Measurements from ENCODE around the gene MT2A.
A peak's percentile ranks its signal among the peaks of the same experiment; 100 is the strongest.
"Not testable (repeated sequence)": the region's sequence is repeated elsewhere in the genome, so short reads cannot be mapped to it uniquely, and the experiment has no call there.

Gene MT2A

DNA sequence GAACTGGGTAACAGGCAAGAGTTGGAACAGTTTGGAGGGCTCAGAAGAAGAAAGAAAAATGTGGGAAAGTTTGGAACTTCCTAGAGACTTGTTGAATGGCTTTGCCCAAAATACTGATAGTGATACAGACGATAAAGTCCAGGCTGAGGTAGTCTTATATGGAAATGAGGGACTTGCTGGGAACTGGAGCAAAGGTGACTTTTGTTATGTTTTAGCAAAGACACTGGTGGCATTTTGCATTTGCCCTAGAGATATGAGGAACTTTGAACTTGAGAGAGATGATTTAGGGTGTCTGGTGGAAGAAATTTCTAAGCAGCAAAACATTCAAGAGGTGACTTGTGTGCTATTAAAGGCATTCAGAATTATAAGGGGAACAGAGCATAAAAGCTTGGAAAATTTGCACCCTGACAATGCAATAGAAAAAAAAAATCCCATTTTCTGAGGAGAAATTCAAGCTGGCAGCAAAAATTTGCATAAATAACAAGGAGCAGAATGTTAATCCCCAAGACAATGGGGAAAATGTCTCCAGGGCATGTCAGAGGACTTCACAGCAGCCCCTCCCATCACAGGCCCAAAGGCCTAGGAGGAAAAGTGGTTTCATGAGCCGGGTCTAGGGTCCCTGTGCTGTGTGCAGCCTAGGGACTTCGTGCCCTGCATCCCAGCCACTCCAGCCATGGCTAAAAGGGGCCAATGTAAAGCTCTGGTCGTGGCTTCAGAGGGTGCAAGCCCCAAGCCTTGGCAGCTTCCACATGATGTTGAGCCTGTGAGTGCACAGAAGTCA, 13.5 kb downstream of the MT2A start:
- DNase-seq (ENCODE audit: low spot score): not testable (repeated sequence)

DNA sequence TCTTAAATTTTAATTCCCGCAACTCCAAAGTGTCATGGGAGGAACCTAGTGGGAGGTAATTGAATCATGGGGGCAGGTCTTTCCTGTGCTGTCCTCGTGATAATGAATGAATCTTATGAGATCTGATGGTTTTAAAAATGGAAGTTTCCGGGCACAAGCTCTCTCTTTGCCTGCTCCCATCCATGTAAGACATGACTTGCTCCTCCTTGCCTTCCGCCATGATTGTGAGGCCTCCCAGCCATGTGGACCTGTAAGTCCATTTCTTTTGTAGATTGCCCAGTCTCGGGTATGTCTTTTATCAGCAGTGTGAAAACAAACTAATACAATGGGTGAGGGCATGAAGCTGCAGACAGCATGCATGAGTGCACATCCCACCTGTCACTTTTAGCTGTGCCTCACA, 14.8 kb downstream of the MT2A start:
- DNase-seq (ENCODE audit: low spot score): not testable (repeated sequence)

DNA sequence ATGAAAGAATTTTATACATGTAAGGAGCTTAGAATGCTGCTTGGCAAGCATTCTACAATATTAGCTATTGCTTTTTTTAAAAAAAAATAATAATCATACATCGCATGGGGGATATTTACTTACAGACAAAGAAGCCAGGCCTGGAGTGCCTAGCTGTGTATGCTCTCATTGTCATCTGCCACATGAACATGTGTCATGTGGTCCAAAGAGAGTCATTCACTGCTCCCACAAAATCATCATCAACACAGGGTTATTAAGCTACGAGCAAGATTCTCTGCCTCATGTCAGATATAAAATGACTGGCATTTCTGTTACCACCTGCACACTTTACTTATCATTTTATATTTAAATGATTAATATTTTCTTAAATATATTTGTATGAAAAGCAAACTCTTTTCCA, 15.3 kb downstream of the MT2A start:
- DNase-seq (ENCODE audit: low spot score): no peak

DNA sequence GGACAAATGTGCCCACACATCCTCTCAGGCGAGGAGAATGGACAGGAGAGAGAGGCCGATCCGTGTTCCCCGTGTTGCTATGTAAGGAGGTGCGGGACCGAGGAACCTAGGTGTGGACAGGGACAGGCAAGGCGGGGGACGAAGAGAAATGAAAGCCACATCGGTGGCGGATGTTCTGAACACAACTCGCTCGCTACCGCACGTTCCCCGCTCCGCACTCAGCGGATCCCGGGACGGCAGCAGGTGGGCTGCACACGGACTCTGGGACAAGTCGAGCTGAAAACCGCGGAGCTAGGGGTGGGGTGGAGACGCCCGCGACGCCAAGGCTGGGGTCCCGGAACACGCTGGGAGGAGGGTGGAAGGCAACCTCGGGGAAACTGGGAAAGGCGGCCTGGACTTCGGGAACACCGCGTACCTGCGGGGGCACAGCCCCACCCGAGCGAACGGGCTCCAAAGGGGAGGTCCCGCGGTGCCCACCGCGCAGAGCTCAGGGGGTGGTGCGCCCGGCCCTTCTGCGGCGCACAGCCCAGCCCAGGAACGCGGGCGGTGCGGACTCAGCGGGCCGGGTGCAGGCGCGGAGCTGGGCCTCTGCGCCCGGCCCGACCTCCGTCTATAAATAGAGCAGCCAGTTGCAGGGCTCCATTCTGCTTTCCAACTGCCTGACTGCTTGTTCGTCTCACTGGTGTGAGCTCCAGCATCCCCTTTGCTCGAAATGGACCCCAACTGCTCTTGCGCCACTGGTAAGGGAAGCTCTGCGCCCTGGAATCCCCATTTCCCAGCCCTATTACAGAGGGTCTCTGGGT, 17.0 kb downstream of the MT2A start, which contains the start of gene MT1E:
Gene MT1E (plus strand): TSS at position 642 of the 803 bp plus-strand sequence. CDS start 71 bp downstream, at position 713.
- peak; percentile 55 for DNase-seq (ENCODE audit: low spot score)

DNA sequence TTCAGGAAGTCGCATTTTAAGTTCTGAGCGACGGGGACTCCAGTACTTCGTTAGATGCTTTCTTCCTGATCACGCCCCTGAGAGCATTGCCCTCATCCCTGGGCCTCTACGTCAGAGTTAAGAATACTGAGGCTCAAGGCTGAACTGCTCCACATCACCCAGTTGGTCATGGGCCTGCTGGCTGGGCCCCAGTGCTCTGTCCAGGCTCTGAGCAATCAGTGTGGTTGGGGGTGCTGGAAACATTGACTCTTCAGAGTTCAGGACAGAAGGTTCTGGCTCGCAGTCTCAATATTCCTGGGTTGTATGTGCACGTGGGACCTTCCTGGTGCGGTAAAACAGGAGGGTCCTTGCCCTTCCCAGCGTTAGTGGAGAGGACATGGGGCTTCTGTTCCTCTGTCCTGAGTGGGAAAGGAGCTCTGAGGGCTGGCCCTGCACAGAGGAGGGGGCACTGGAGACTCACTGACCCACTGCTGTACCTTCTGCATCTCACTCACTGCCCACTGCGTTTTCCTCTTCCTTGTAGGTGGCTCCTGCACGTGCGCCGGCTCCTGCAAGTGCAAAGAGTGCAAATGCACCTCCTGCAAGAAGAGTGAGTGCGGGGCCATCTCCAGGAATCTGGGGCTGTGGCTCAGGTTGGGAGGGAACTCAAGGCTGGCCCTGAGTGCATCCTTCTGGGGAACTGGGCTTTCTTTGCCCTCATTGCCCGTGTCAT, 17.7 kb downstream of the MT2A start:
- DNase-seq (ENCODE audit: low spot score): no peak

DNA sequence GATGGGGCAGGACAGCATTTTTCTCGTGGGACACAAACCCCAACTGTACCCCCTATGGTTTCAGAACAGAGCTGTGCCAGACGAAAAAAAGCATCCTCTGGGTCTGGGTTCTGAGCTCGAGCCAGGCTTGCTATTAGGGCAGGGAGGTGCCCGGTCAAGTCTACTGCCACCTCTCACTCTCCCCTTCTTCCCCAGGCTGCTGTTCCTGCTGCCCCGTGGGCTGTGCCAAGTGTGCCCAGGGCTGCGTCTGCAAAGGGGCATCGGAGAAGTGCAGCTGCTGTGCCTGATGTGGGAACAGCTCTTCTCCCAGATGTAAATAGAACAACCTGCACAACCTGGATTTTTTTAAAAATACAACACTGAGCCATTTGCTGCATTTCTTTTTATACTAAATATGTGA, 18.3 kb downstream of the MT2A start:
- DNase-seq (ENCODE audit: low spot score): no peak

DNA sequence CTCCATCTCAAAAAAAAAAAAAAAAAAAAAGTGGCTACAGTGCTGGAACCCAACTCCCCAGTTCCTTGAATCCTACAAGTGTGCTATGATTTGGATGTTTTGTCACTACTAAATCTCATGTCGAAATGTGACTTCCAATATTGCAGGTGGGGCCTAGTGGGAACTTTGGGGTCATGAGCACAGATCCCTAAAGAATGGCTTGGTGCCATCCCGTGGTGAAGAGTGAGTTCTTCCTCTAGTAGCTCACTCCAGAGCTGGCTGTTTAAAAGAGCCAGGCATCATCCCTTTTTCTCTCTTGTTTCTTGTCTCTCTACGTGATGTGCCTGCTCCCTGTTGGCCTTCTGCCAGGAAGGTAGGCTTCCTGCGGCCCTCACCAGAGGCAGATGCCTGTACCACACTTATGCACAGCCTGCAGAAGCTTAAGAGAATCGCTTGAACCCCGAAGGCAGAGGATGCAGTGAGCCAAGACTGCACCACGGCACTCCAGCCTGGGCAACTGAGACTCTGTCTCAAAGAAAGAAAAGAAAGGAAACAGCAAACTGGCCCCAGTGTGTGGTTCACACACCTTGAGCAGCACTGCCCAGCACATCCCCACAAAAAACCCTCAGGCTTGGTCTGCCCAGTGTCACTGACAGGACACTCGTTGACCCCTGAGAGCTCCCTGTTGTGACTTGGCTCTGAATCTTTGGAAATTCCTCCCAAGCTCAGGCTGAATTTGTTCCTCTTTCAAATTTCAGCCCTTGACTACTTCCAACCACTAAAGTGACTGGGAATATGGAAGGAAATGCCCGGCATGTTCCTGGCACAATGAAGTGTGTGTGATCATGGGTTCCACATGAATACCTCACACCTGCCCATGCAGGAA, 20.3 kb downstream of the MT2A start:
- DNase-seq (ENCODE audit: low spot score): no peak

DNA sequence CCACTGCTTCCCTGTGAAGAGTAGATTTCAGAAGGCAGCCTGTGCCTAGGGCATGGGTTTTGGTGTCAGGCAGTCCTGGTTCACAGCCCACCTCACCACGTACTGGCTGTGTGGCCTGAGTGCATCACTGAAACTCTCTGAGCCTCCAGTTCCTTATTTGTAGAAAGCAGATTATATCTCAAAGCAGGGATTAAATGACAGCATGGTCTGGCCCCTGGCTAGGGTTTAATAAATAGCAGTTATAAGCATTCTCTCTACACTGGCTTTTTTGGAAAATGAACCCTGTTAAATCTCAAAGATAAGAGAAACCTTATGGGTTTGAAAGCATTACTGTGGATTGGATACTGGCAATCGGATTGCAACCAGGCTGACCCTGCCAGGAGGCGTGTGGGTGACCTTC, 21.1 kb downstream of the MT2A start:
- no peak for DNase-seq (ENCODE audit: low spot score)

DNA sequence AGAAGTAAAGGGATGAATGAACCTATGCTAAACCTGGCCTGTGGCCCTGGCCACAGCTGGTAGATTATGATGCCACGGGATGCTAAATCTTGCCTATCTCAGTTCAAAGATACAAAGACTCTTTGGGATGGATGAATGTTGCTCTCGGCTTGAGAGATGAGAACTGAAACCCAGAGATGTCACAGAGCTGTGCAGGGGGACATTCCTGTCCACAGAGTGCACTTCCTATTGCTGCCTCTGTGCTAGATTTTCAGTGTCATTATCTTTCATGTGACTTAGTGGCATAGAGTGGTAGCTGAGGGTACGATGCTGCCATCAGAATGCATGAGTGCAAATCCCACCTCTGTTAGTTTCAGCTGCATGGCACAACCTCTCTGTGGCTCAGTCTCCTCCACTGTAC, 21.8 kb downstream of the MT2A start:
- no peak for DNase-seq (ENCODE audit: low spot score)

DNA sequence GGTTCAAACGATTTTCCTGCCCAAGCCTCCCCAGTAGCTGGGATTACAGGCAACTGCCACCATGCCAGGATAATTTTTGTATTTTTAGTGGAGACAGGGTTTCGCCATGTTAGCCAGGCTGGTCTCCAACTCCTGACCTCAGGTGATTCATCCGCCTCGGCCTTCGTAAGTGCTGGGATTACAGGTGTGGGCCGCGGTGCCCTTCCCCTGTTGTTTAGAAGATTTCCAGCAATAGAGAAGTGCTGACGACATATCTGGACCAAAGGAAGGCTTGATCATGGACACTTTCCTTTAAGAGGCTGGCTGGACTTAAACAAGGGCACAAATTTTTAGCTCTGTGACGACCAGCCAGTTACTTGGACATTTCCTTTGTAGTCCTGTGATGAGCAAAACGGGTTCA, 22.8 kb downstream of the MT2A start:
- DNase-seq (ENCODE audit: low spot score): no peak

DNA sequence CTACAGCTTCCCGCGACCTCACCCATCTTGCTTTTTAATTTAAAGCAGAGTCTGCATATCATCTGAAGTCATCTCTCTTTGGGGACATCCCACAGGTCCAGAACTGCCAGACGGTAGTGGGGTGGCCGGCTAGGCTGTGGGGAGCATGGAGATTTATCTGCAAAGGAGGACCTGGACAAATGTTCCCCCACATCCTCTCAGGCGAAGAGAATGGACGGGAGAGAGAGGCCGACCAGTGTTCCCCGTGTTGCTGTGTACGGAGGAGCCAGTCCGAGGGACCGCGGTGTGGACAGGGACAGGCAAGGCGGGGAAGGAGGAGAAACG, 23.4 kb downstream of the MT2A start:
- DNase-seq (ENCODE audit: low spot score): no peak

DNA sequence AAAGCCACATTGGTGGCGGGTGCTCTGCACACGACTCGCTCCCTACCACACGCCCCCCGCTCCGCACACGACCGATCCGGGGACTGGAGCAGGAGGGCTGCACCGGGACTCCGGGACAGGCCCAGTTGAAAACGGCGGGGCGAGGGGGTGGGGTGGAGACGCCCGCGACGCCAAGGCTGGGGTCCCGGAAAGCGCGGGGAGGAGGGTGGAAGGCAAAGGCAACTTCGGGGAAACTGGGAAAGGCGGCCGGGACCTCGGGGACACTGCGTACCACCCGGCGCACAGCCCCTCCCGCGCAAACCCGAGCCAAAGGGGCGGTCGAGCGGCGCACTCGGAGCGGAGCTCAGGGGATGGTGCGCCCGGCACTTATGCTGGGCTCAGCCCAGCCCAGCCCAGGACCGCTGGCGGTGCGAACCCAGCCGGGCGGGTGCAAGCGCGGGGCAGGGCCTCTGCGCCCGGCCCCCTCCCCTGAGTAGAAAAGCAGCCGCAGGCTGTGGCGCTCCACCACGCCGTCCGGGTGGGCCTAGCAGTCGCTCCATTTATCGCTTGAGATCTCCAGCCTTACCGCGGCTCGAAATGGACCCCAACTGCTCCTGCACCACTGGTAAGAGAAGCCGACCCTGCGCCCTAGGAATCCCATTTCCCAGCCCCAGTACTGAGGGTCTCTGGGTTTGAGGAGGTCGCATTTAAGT, 23.9 kb downstream of the MT2A start, which contains the start of gene MT1M:
Gene MT1M (plus strand): TSS at position 504 of the 692 bp plus-strand sequence. CDS start 73 bp downstream, at position 577.
- no peak for DNase-seq (ENCODE audit: low spot score)

DNA sequence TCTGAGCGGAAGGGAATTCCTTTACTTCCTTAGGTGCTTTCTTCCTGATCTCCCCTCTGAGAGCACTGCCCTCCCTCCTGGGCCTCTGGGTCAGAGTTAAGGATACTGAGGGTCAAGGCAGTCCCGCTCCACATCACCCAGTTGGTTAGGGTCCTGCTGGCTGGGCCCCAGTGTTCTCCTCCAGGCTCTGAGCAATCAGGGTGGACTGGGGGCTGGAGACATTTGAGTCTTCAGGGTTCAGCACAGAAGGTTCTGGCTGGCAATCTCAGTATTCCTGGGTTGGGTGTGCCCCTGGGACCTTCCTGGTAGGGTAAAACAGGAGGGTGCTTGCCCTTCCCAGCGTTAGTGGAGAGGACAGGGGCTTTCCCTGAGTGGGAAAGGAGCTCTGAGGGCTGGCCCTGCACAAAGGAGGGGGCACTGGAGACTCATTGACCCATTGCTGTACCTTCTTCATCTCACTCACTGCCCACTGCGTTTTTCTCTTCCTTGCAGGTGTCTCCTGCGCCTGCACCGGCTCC, 24.5 kb downstream of the MT2A start:
- DNase-seq (ENCODE audit: low spot score): no peak

DNA sequence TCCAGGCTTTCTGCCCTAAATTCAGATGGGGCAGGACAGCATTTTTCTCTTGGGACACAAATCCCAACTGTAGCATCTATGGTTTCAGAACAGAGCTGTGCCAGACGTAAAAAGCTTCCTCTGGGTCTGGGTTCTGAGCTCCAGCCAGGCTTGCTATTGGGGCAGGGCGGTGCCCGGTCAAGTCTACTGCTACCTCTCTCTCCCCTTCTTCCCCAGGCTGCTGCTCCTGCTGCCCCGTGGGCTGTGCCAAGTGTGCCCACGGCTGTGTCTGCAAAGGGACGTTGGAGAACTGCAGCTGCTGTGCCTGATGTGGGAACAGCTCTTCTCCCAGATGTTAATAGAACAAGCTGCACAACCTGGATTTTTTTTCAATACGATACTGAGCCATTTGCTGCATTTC, 25.2 kb downstream of the MT2A start:
- no peak for DNase-seq (ENCODE audit: low spot score)

DNA sequence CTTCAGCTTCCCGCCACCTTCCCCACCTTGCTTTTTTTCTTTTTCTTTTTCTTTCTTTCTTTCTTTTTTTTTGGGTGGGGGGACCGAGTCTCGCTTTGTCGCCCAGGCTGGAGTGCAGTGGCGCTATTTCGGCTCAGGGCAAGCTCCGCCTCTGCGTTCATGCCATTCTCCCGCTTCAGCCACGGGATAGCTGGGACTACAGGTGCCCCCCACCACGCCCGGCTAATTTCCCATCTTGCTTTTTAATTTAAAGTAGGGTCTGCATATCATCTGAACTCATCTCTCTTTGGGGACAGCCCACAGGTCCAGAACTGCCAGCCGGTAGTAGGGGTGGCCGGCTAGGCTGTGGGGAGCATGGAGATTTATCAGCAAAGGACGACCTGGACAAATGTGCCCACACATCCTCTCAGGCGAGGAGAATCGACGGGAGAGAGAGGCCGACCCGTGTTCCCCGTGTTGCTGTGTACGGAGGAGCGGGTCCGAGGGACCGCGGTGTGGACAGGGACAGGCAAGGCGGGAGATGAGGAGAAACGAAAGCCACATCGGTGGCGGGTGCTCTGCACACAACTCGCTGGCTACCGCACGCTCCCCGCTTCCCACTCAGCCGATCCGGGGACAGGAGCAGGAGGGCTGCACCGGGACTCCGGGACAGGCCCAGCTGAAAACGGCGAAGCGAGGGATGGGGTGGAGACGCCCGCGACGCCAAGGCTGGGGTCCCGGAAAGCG, 26.5 kb downstream of the MT2A start:
- no peak for DNase-seq (ENCODE audit: low spot score)

DNA sequence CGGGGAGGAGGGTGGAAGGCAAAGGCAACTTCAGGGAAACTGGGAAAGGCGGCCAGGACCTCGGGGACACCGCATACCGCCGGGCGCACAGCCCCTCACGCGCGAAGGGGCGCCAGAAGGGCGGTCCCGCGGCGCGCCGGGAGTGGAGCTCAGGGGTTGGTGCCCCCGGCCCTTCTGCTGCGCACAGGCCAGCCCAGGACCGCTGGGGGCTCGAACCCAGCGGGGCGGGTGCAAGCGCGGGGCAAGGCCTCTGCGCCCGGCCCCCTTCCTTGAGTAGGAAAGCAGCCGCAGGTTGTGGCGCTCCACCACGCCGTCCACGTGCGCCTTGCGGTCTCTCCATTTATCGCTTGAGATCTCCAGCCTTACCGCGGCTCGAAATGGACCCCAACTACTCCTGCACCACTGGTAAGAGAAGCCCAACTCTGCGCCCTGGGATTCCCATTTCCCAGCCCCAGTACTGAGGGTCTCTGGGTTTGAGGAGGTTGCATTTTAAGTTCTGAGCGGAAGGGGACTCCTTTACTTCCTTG, 27.1 kb downstream of the MT2A start:
- no peak for DNase-seq (ENCODE audit: low spot score)

DNA sequence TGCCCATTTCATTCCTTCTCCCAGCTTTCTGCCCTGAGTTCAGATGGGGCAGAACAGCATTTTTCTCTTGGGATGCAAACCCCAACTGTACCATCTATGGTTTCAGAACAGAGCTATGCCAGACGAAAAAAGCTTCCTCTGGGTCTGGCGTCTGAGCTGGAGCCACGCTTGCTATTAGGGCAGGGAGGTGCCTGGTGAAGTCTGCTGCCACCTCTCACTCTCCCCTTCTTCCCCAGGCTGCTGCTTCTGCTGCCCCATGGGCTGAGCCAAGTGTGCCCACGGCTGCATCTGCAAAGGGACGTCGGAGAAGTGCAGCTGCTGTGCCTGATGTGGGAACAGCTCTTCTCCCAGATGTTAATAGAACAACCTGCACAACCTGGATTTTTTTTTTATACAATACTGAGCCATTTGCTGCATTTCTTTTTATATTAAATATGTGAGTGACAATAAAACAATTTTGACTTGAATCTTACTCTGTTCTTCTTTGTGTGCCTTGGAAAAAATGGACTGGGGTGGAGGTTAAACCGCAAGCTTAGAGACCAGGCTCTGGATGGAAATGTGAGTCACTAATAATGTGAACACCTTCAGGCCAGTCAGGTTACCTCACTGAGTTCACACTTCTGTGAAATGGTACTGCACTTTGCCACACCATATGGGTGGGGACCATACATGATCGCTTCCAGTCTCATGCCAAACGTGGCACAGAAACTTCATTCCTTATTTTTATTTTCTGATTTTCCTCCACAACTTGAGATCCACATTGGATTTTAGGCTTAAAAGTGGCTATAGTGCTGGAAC, 28.4 kb downstream of the MT2A start:
- DNase-seq (ENCODE audit: low spot score): no peak

DNA sequence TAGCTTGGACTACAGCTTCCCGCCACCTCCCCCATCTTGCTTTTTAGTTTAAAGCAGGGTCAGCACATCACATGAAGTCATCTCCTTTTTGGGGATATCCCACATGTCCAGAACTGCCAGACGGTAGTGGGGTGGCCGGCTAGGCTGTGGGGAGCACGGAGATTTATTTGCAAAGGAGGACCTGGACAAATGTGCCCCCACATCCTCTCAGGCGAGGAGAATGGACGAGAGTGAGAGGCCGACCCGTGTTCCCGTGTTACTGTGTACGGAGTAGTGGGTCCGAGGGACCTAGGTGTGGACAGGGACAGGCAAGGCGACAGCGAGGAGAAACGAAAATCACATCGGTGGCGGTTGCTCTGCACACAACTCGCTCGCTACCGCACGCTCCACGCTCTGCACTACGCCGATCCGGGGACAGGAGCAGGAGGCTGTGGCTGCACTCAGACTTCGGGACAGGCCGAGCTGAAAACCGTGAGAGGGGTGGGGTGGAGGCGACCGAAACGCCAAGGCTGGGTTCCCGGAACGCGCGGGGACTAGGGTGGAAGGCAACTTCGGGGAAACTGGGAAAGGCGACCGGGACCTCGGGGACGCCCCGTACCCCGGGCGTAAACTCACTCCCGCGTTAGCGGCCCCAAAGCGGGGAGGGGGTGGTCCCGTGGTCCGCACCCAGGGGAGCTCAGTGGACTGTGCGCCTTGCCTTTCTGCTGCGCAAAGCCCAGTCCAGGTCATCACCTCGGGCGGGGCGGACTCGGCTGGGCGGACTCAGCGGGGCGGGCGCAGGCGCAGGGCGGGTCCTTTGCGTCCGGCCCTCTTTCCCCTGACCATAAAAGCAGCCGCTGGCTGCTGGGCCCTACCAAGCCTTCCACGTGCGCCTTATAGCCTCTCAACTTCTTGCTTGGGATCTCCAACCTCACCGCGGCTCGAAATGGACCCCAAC, 29.7 kb downstream of the MT2A start, which contains the start of gene MT1A:
Gene MT1A (plus strand): TSS at position 853 of the 937 bp plus-strand sequence. CDS start 73 bp downstream, at position 926.
- DNase-seq (ENCODE audit: low spot score): peak; percentile 74

Measured in HuH-7 (cell line).